ELF-1 (cell line): ENCODE data around the gene UBXN7.
"Not testable (repeated sequence)": the region's sequence is repeated elsewhere in the genome, so short reads cannot be mapped to it uniquely, and the experiment has no call there.

Source experiments
- DNase-seq: peaks from one replicate; pipeline ENCODE4 v3.0.0-alpha.2; 2016; ENCODE audit warnings: low read depth, low spot score

The UBXN7 gene

GRCh38 chr3:196355668-196356067, 76.6 kb downstream of the UBXN7 start:
- no peak for DNase-seq

GRCh38 chr3:196354132-196354531, 78.1 kb downstream of the UBXN7 start:
- DNase-seq: no peak

- no peak for DNase-seq
These were observed 80.7 kb downstream of the UBXN7 start for GRCh38 chr3:196351541-196351940.

GRCh38 chr3:196350067-196350466, 82.2 kb downstream of the UBXN7 start:
- DNase-seq: no peak

DNA sequence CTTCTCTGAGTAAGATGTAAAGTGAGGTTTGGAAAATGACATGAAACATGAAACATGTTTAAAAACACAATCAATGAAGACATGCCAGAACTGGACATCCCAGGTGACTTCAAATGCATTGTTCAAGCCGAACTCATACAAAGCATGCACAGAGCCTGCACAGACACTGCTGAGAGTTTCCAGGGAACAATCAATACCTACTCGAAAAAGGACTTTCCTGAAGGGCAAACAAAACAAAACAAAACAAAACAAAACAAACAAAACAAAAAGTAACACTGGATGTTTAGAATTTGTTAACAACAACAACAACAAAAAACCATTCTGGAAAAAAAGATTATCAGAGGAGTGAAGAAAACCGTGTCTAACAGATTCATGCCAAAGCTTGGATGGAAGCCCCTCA, 83.5 kb downstream of the UBXN7 start:
- no peak for DNase-seq

- DNase-seq: no peak
These were observed 87.6 kb downstream of the UBXN7 start for GRCh38 chr3:196344663-196345062.

GRCh38 chr3:196343917-196344316, 88.3 kb downstream of the UBXN7 start:
- not testable (repeated sequence) for DNase-seq

GRCh38 chr3:196341137-196341536, 91.1 kb downstream of the UBXN7 start:
- no peak for DNase-seq

- DNase-seq: no peak
These were observed 91.8 kb downstream of the UBXN7 start for GRCh38 chr3:196340466-196340865.

GRCh38 chr3:196339493-196340254, 92.6 kb downstream of the UBXN7 start:
- no peak for DNase-seq

DNA sequence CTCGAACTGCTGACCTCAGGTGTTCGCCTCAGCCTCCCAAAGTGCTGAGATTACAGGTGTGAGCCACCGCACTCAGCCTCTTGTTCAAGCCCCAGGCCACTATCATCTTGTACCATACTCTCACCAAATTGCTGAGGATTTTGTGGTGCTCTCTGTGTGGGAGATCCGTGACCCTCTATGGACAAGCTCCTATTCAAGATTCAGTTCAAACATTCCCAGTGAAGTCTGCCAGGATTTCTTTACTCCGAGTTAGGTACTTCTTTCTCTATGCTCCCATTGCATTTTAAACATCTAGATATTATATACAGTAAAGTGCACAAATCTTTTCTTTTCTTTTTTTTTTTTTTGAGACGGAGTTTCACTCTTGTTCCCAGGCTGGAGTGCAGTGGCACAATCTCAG, 93.2 kb downstream of the UBXN7 start:
- DNase-seq: no peak

- DNase-seq: no peak
These were observed 95.7 kb downstream of the UBXN7 start for GRCh38 chr3:196336319-196337145.

DNA sequence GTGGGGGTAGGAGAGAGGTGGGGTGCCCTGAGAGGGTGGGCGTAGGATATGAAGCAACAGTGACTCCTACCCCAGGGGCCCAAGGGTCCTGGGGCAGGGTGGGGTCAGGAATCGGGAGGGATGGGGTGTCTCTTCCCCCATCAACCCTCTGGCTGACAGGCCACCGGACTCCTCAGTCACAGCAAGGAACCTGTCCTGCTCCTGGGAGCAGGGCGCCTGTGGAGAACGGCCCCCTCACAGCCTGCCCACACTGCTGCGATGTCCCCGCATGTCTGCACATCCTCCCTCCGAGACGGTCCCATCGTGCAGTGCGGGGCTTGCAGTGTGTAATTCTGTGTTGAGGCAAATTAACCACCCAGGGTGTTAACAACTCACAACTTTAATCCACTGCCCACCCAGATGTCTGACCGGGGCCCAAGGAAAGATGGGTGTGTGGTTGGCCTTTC, 96.7 kb downstream of the UBXN7 start:
- DNase-seq: no peak

DNA sequence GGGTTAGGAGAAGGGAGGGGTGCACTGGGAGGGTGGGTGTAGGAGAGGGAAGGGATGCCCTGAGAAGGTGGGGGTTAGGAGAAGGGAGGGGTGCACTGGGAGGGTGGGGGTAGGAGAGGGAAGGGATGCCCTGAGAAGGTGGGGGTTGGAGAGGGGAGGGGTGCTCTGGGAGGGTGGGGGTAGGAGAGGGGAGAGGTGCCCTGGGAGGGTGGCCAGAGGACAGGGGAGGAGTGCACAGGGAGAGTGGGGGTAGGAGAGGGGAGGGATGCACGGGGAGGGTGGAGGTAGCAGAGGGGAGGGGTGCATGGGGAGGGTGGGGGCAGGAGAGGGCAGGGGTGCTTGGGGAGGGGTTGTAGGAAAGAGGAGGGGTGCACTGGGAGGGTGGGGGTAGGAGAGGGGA, 97.2 kb downstream of the UBXN7 start:
- DNase-seq: no peak

DNA sequence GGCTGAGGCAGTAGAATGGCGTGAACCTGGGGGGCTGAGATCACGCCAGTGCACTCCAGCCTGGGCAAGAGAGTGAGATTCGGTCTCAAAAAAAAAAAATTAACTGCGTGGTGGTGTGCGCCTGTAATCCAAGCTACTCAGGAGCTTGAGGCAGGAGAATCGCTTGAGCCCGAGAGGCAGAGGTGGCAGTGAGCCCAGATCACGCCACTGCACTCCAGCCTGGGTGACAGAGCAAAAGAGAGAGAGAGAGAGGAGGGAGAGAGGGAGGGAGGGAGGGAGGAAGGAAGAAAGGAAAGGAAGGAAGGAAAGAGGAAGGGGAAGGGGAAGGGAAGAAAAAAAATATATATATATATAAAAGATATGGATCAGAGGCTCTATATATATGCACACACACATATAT, 100.1 kb downstream of the UBXN7 start:
- DNase-seq: no peak

- DNase-seq: peak; percentile 29
These were observed 104.8 kb downstream of the UBXN7 start for GRCh38 chr3:196327405-196327804.

DNA sequence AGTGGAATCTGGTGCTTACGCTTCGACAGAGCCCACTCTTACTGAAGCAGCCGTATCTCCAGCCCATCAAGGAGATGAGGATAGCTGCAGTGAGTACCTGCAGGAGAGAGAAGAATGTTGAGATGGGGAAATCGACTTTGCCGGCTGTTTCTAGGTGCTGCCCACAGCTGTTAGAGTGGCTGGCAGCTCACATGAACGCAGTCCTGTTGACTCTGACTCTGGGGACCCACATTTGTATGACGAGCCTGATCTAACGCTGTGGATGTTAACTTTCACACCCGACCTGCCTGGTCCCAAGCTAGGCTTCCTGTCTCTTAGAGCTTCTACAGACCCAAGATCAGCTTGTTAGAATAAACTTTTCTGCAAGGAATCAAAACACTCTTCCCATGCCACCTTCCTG, 105.3 kb downstream of the UBXN7 start:
- no peak for DNase-seq

GRCh38 chr3:196323691-196324090, 108.5 kb downstream of the UBXN7 start:
- DNase-seq: peak; percentile 67

DNA sequence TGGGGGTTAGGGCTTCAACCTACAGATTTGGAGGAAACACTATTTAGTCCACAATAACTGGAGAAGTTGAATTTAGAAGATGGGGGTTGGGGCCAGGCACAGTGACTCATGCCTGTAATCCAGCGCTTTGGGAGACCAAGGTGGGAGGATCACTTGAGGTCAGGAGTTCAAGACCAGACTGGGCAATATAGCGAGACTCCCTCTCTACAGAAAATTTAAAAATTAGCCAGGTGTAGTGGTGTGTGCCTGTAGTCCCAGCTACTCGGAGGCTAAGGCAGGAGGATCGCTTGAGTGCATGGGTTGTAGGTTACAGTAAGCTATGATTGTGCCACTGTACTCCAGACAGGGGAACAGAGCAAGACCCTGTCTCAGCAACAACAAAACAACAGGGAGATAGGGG, 109.2 kb downstream of the UBXN7 start:
- no peak for DNase-seq

- no peak for DNase-seq
These were observed 111.1 kb downstream of the UBXN7 start for GRCh38 chr3:196321162-196321561.

- no peak for DNase-seq
These were observed 112.1 kb downstream of the UBXN7 start for GRCh38 chr3:196320137-196320536.

GRCh38 chr3:196317687-196318467, 114.3 kb downstream of the UBXN7 start, which contains the start of gene DYNLT2B:
DYNLT2B (minus strand) TSS chr3:196318240; CDS start chr3:196318152, 88 bp downstream.
- DNase-seq: peak; percentile 96
